Measurements from ENCODE around the gene S1PR4. TPM values are rescaled to one million over a fixed set of nuclear protein-coding genes. Genes with fewer than 3 reads are reported as not detected.

Gene S1PR4
- total and polyA plus RNA-seq, 9 of the 15 experiments (the other 6 are each of a cell fraction or from before 2014, with no cell fraction given) = 0.27 TPM; not detected in 8

GRCh38 chr19:3207461-3208242, 29.1 kb downstream of the S1PR4 start (continued):
- TF ChIP-seq MEF2D (tag; conservative IDR thresholded peaks at IDR 0.05; ENCODE audit: low read depth) (no peak), ZC3H11A (IDR thresholded peaks at IDR 0.05; ENCODE audit: low read depth, low read length) (no peak), ZNF586 (CRISPR knock-in tag; conservative IDR thresholded peaks at IDR 0.05) (no peak), SFPQ (IDR thresholded peaks at IDR 0.05; ENCODE audit: low read depth, low read length) (no peak), THAP7 (CRISPR knock-in tag; IDR thresholded peaks at IDR 0.05) (no peak), SMAD4 (CRISPR knock-in tag; conservative IDR thresholded peaks at IDR 0.05) (no peak), SP2 (IDR thresholded peaks at IDR 0.05; ENCODE audit: extremely low read depth, low read depth, low read length, poor library complexity, severe bottlenecking) (no peak), RAD51 (IDR thresholded peaks at IDR 0.05; ENCODE audit: borderline replicate concordance, low read depth) (peak; percentile 79), IRF9 (tag; IDR thresholded peaks at IDR 0.05) (no peak), POLR2B (IDR thresholded peaks at IDR 0.05; ENCODE audit: low read depth, partially characterized antibody) (no peak), HMGN3 (IDR thresholded peaks at IDR 0.05; ENCODE audit: borderline replicate concordance, extremely low read depth, insufficient read length, low read depth, low read length) (no peak), HDAC3 (IDR thresholded peaks at IDR 0.05; ENCODE audit: borderline replicate concordance, partially characterized antibody) (no peak), TSHZ1 (CRISPR knock-in tag; IDR thresholded peaks at IDR 0.05) (no peak), USF2 (CRISPR knock-in tag; IDR thresholded peaks at IDR 0.05) (peak; percentile 81), TFAP4 (CRISPR knock-in tag; IDR thresholded peaks at IDR 0.05; ENCODE audit: borderline replicate concordance) (no peak)

Measured in K562 (cell line).